Stimulated activated CD4-positive, alpha-beta T cell treated with anti-CD3 and anti-CD28 coated beads, Interleukin-4, amount 100 ng/mL, for 4 hours (primary cell): ENCODE data around the gene RTN3.
"Not testable (repeated sequence)": the region's sequence is repeated elsewhere in the genome, so short reads cannot be mapped to it uniquely, and the experiment has no call there.

ENCODE experiments used
- DNase-seq, 2 experiments: peaks; one replicate each; pipeline ENCODE4 v3.0.0-alpha.2; 2020

The RTN3 gene, protein sequence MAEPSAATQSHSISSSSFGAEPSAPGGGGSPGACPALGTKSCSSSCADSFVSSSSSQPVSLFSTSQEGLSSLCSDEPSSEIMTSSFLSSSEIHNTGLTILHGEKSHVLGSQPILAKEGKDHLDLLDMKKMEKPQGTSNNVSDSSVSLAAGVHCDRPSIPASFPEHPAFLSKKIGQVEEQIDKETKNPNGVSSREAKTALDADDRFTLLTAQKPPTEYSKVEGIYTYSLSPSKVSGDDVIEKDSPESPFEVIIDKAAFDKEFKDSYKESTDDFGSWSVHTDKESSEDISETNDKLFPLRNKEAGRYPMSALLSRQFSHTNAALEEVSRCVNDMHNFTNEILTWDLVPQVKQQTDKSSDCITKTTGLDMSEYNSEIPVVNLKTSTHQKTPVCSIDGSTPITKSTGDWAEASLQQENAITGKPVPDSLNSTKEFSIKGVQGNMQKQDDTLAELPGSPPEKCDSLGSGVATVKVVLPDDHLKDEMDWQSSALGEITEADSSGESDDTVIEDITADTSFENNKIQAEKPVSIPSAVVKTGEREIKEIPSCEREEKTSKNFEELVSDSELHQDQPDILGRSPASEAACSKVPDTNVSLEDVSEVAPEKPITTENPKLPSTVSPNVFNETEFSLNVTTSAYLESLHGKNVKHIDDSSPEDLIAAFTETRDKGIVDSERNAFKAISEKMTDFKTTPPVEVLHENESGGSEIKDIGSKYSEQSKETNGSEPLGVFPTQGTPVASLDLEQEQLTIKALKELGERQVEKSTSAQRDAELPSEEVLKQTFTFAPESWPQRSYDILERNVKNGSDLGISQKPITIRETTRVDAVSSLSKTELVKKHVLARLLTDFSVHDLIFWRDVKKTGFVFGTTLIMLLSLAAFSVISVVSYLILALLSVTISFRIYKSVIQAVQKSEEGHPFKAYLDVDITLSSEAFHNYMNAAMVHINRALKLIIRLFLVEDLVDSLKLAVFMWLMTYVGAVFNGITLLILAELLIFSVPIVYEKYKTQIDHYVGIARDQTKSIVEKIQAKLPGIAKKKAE

DNA sequence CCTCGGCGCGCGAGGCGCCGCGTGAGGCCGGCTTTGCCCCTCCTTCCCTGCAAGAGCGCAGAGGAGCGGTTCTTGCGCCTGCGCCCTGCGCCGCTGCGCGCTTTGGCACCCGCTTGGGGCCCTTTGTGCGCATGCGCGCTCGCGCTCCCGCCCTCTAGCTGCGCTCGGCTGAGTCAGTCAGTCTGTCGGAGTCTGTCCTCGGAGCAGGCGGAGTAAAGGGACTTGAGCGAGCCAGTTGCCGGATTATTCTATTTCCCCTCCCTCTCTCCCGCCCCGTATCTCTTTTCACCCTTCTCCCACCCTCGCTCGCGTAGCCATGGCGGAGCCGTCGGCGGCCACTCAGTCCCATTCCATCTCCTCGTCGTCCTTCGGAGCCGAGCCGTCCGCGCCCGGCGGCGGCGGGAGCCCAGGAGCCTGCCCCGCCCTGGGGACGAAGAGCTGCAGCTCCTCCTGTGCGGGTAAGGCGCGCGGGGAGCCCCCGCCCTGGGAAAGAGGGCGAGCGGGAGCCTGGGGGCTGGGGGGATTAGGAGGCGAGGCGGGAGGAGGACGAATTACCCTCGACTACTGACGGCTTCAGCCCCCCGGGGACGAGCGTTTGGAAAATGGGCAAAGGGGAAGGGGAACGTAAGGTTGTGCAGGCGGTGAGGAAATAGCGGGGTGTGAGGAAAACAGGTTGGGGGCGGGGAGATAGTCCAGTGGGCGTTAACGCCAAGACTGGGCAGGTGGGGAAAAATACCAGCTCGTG, at the start of gene RTN3:
Gene RTN3, plus strand, starts transcription at position 180 of the 745 bp plus-strand sequence. Its CDS starts 137 bp downstream, at position 317.
- DNase-seq: peak; percentile 98 to 99

DNA sequence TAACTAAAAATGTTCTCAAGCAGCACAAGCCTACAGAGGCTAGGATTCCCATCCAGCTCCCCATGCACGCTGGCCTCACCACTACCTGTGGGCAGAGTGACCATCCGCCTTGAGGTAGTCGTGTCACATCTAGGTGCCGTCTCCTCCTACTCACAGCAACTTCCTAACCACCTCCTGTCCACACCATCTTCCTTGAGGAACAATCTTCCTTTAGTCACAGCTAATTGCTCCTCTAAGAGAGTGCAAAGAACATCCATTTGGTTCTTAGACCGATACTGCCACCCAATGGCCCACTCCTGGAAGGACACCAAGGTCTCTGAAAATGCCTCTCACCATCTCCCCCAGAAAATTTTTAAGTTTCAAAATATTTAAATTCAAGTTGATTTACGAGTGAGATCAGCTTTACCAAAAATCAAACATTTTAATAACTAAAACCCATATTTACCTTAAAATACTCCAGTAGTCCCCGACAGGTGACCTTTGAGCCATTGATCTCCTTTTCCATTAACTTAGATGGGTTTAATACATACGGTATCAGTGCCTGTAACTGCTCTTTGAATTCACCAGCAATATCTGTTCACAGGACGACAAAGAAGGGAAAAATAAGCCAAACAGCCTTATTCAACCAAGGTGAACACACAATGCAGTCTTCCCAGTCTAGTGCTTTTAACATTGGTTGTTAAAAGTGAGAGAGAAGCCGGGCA, 45.4 kb upstream of the RTN3 start:
- peak; percentile 48 to 55 for DNase-seq

DNA sequence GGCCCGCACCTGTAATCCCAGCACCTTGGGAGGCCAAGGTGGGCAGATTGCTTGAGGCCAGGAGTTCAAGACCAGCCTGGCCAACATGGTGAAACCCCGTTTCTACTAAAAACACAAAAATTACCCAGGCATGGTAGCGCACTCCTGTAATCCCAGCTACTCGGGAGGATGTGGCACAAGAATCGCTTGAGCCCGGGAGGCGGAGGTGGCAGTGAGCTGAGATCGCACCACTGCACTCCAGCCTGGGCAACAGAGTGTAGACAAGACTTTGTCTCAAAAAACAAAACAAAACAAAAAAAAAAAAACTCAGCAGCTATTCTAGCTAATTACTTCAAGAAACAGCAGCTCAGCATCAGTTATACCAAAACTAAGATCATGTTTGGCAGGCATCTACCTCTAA, 42.9 kb upstream of the RTN3 start:
- DNase-seq: not testable (repeated sequence)

DNA sequence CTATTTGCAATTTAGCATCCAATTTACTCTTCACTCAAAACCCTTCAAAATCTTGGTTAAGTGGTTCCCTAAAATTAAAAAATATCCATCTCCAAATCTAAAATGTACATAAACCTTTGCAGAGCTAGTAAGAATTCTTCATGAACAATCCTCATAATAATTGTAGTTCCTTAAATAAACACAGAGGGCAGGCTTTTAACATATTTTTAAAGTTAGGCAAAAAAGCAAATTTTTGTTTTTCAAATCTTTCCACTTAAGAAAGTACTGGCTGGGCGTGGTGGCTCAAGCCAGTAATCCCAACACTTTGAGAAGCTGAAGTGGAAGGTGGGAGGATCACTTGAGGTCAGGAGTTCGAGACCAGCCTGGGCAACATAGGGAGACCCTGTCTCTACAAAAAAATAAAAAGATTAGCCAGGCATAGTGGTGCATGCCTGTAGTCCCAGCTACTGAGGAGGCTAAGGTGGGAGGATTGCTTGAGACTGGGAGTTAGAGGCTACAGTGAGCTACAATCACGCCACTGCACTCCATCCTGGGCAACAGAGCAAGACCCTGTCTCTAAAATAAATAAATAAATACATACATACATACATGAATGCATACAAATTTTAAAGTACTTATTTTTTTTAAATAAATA, 42.0 kb upstream of the RTN3 start:
- DNase-seq: no peak

DNA sequence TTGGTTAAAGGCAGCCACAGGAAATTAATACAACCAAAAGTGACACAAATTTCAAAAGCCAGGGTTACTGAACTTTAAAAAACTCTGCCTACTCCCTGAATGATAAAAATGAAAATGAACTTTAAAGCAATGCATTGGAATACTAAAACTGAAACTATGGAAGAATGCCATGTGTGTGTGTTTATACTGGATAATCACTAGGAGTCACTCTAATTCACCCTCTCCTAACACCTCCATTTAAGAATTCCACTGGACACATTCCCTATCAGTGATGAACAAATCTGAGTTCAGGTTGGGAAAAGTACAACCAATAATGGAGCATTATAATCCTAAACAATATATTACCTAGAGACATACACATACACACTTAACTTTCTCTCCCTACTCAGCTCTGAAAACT, 39.6 kb upstream of the RTN3 start:
- DNase-seq: no peak

DNA sequence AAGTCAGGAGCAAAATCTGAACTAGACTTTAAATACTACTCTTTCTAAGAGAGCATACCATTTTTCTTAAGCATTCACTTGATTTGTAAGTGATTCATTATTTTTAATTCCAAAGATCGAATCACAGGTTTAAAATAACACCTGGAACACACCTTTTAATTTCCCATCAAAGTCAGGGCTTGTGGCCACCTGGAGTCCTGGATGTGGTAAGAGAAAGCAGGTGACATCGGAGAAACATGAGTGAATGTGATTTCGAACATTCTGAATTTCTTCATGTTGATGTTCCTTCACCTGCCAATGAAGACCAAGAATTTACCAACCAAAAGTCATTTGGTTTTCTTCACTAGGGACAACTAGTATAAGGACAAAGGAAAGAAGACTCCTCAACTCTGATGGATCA, 38.1 kb upstream of the RTN3 start:
- no peak for DNase-seq

DNA sequence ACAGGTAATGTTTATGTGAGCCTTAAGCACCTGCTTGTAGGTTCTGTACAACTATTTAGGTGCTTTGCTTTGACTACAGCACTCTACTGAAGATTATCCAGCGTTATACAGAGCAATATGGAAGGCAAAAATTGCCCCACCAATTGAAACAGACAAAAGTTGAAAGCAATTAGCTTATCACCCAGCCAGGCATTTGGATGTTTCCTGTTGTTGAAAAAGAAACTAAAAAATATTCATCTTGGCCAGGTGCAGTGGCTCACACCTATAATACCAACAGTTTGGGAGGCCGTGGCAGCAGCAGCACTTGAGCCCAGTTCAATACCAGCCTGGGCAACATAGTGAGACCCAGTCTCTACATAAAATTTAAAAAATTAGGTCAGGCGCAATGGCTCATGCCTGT, 28.6 kb upstream of the RTN3 start:
- DNase-seq: no peak

DNA sequence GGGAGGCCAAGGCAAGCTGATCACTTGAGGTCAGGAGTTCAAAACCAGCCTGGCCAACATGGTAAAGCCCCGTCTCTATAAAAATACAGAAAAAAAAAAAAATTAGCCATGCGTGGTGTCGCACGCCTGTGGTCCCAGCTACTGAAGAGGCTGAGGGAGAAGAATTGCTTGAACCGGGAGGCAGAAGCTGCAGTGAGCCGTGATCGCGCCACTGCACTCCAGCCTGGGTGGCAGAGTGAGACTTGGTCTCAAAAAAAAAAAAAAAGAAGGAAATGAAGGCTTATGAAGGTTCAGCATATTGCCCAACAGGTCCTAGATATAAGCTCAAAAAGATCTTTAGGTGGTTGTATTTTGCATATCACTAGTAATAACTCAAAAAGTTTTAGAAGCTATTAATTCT, 20.3 kb upstream of the RTN3 start:
- no peak for DNase-seq

DNA sequence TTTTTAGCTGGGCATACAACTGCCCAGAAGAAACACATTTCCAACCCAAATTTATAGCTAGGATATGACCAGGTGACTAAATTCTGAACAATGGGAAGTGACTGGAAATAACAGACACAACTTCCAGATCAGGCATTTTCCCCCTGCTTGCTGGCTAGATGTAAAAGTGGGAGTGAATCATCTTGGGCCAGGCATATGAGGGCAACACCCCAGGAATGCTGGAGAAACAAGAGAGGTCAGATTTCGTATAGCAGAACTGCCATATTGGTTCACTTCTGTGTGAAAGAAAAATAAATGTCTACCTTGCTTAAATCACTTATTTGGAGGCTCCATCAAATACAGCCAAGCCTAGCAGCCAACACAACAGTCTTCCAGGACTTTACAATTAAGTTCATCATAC, 17.5 kb upstream of the RTN3 start:
- DNase-seq: no peak

DNA sequence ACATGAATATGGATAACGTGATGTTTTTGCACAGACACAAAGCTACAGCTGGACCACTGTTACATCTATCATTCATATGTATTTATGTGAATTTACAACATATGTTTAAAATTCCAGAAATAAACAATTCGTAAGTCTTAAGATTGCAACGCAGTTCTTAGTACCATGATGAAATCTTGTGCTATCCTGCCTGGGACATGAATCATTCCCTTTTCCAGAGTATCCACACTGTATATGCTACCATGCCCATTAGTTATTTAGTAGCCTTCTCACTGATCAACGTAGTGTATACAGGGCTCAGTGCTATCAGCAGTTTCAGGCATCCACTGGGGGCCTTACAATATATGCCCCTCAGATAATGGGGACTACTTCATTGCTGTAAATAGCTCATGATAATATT, 14.4 kb upstream of the RTN3 start:
- no peak for DNase-seq

DNA sequence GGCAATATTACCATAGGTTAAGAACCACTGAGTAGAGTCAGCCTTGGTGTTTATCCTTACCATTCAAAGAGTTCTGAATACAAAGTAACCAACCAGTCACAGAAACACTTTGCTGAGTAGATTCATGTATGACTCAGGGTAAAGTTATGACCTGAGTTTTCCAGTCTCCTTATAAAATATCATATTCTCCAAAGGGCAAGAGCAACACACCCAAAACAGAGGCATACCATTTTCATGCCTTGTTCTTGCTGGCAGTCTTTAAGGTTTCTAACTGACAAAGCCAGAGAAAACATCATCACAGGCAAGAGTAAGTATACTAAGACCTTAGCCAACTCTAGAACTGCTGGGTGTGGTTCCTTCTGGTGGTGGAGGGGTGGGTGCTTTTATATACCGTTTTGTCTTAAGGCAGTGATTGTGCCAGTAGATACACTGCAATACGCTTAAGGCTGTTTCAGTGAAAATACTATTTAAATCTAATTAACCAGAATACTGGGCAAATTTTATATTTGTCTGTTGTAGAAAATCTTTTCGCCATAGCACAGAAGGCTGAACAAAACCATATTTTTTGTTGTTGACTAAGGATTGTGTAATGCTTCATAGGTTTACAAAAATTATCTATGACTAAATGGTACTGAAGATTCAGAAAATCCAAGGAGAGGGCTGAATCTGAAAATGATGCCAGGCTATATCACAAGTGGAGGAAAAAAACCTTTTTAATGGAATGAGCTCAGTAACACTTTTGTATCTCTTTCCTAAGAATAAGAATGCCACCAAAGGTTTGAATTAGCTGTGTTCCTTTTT, 13.1 kb upstream of the RTN3 start:
- no peak for DNase-seq

DNA sequence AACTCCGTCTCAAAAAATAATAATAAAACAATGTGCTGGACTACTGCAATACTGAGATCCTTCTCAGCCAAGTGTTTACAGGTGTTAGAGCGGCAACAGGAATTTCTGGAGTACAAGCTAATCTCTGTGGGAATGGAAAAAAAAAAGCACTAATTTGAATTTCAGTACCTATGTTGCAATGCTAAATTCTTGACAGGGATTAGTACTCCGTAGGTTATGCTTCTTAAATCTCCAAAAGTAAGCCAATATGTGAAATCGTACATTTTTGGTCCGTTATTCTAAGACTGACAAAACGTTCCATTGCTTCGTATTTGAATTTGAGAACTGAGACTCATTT, 11.2 kb upstream of the RTN3 start:
- no peak for DNase-seq

DNA sequence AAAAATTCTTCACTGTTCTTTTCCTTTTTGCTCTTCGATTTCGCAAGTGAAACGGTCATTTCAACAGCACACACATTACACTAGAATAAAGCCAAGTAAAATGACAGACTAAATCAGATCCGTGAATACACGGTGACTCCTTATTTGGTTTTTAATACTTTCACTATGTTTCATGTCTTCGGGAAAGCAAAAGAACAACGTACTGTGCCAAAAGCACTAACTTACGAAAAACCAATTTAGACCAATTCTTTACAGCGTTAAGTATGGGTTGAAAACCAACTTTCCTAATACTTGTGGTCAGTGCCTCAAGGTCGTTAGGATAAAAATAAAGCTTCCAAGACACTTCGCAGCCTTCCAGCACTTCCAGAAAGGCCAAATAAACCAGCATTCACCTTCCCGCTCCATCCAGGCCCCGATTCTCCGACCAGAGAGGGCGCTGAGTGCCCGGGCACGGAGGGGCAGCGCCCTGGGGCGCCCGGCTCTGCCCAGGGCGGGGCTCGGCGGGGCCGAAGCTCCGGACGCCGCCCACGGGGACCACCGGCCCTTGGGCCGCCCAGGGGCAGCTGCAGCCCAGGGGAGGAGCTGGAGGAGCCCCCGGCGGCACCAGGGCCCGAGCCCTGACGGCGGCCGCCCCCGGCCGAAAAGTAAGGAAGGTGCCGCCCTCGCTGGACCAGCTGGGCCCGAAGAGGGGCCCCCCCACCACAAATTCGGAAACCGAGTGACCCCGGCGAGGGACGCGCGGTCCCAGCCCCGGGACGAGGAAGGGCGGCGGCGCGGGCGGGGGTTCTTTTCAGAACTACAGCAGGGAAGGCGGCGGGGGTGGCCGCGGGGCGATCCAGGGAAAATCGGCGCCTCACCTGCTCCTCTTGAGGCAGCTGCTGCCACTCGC, 10.6 kb upstream of the RTN3 start:
- DNase-seq: peak; percentile 16 to 27

DNA sequence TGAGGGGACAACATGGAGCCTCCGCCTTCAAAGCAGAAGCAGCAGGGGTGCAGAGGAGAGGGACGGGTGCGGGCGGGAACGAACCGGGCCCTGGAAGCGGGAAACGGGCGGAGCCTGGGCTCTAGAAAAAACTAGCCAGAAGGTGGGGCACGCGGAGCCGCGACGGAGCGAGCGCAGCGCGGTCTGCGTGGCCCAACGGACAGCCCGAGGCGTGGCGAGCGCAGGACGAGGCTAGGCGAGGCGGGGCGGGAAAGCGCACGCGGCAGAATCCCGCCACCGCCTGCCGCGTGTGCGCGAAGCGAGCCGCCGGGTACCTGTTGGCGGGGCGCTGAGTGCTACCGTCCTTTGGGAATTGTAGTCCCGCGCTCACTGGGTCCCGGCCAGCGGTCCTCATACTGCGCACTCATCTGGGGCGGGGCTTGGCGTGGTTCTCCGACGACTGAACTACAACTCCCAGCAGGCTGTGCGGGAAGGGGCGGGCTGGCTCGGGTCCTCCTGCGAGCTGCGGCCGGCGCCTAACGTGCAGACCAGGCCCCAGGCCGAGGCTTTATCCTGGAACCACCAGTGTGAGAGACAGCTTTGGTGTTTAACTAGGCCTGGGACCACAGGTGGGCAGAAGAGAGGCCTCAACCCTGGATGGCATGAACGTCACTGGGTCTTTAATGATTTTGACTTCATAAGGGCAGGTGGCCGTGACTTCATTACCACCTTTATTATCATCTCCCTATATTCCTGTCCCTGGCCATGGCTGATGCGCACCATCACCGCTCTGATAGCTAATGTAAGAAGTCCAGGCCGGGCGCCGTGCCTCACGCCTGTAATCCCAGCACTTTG, 9.8 kb upstream of the RTN3 start, which contains the start of gene ATL3:
Gene ATL3, minus strand, starts transcription at position 55 of the 834 bp plus-strand sequence. Its CDS starts 41 bp downstream, at position 14.
- DNase-seq: peak; percentile 96

DNA sequence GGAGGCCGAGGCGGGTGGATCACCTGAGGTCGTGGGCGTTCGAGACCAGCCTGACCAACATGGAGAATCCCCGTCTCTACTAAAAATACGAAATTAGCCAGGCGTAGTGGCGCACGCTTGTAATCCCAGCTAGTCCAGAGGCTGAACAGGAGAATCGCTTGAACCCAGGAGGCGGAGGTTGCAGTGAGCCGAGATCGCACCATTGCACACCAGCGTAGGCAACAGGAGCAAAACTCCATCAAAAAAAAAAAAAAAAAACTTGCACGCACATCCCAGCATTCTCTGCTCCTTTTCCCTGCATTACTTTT, 9.2 kb upstream of the RTN3 start:
- no peak for DNase-seq

DNA sequence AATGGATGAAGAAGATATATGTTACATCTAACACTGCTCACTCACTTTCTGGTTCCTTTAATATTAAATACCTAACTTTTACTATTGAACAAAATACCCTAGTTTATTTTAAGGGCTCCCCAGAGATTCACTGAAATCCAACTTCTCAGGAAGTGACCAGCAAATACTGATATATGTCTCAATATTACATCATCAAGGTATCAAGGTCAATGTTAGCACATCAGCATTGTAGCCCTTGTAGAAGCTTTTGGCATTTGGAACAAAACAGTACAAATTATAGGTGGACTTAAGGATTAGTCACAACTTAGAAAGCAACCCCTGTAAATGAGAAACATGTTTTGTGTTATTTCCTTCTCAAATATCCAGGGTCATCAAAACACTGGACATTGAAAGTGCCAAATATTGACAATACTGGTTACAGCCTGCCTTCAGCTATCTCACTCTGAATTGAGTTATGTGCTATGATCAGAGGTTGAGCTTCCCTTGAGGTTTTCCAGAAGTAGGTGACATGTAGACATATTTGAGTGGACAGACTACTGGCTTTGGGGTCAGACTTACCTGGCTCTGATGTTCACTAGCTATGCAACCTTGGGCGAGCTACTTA, 8.3 kb upstream of the RTN3 start:
- no peak for DNase-seq

DNA sequence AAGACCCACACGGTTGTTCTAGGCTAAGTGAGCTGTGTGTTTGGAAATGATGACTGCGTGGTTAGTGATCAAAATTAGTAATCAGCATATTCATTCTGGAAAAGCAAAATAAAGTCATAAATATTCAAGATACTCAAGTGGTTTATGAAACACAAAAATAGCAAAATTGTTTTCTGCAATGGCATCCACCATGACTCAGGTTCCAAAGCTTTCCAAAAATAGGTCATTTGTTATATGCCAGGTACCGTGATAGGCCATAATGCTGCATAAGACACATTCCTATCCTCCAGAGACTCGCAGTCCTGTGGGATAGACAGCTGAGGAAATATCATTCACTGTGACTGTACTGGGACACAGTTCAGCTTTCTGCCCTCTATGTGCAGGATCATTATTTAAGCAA, 7.7 kb upstream of the RTN3 start:
- DNase-seq: no peak

DNA sequence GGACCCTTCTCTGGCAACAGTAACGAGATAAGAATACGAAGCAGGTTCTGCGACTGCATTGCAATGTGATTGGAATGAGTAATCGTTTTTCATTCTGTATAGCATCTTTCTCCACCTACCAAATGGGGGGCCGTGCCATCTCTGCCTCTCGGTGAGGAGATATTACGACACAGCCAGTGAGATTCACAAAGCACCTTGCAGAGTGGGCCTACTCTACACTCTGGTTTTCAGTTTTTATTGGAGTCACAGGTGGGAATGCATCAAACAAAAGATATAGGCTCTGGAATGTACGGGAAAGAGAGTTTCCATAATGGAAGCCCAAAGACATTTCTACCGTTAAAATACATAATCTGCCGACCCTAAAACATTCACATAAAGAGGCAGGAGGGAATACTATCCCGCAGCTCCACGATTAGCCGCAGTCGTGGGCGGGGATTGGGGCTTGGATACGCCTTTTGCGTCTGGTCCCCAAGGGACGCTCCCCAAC, 423 bp upstream of the RTN3 start:
- DNase-seq: peak in 1 of 2 experiments; percentile 13
